ENCODE results near the gene FAF1.

FAF1 gene

GRCh38 chr1:50523548-50523947, 436.5 kb downstream of the FAF1 start:
- Mint-ChIP-seq H3K27me3 (no peaks in the 10 kb centered on the region), H3K4me1 (no peaks in the 10 kb centered on the region), H3K27ac (no peak overlapping the region), H3K4me3 (no peak overlapping the region), H3K36me3 (peaks cover 35 to 61% of the 10 kb centered on the region in 2 donors), H3K9me3 (peaks cover 11 to 12% of the 10 kb centered on the region in 2 donors)
- DNase-seq (no peak), ATAC-seq (replicated peaks) (no peak)

- ATAC-seq (replicated peaks) (no peak), DNase-seq (no peak)
- Mint-ChIP-seq H3K9me3 (peaks cover 11 to 12% of the 10 kb centered on the region in 2 donors), H3K36me3 (peaks cover 32 to 58% of the 10 kb centered on the region in 2 donors), H3K27ac (no peak overlapping the region), H3K4me1 (no peaks in the 10 kb centered on the region), H3K27me3 (no peaks in the 10 kb centered on the region), H3K4me3 (no peak overlapping the region)
Observed at GRCh38 chr1:50522691-50523342, 437.2 kb downstream of the FAF1 start.

DNA sequence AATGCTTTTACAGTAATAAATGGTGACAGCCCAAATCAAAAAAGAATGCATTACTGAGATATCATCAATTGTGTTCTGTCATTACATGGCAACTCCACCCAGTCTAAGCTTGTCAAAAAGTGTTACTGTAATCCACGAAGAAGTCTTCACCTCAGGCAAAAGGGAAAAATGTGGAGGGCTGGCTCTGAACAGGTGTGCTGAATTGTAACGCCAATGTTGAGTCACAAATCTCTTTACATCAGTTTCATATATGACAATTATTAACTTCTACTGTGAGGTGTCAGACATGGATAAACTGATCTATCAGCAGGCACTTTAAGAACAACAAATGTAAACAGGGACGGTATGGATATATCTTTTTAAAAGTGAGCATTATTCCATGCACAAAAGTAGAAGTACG, 438.4 kb downstream of the FAF1 start:
- DNase-seq (no peak), ATAC-seq (replicated peaks) (no peak)
- Mint-ChIP-seq H3K27ac (no peak overlapping the region), H3K36me3 (peaks cover 23 to 47% of the 10 kb centered on the region in 2 donors), H3K4me3 (no peak overlapping the region), H3K27me3 (no peaks in the 10 kb centered on the region), H3K9me3 (peaks cover 11 to 12% of the 10 kb centered on the region in 2 donors), H3K4me1 (no peaks in the 10 kb centered on the region)

DNA sequence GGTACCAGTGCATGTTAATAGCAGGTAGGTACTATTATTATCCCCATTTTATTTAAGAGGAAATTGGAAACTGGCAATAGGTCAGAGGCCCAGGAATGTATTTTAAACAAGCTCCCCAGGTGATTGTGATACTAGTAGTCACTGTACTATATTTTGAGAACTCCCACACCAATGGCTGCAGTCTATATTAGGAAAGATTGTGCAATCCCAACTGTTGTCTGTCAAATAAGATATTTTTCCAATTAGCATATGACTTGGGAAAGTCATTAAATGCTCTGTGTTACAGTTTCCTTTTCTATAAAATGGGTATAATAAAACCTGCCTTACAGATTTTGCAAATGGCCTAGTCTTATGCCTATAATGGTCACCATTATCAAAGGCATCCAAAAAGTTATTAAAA, 442.6 kb downstream of the FAF1 start:
- DNase-seq = no peak

DNA sequence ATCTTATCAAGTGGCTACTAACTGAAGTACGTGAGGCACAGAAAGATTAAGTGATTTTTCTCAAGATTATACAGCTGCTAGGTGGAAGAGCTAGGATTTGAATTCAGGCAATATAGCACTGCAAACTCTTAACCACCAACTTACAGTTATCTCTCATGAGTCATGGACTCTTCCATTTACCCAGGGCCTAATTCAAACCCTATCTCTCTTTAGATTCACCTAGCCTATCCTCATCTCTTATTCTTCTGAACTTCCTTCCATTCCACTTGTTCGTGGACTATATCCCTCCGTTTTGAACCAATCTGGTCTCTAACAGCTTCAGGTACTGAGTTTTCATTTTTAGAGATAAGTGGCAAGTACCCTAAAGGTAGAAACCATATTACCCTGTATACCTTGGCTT, 444.0 kb downstream of the FAF1 start:
- no peak for ATAC-seq (replicated peaks)
- Mint-ChIP-seq H3K4me3 (no peak overlapping the region), H3K4me1 (no peaks in the 10 kb centered on the region), H3K27ac (no peak overlapping the region), H3K36me3 (peaks cover 37 to 44% of the 10 kb centered on the region in 2 donors), H3K9me3 (peaks cover 8 to 9% of the 10 kb centered on the region in 2 donors), H3K27me3 (no peaks in the 10 kb centered on the region)
- no peak for DNase-seq

More for the DNA sequence above, 442.6 kb downstream of the FAF1 start:
- ATAC-seq (replicated peaks) = no peak
- Mint-ChIP-seq H3K36me3 (peaks cover 26 to 34% of the 10 kb centered on the region in 2 donors), H3K27me3 (no peaks in the 10 kb centered on the region), H3K4me3 (no peak overlapping the region), H3K27ac (no peak overlapping the region), H3K9me3 (peaks cover 0 to 3% of the 10 kb centered on the region in 2 donors), H3K4me1 (no peaks in the 10 kb centered on the region)

DNA sequence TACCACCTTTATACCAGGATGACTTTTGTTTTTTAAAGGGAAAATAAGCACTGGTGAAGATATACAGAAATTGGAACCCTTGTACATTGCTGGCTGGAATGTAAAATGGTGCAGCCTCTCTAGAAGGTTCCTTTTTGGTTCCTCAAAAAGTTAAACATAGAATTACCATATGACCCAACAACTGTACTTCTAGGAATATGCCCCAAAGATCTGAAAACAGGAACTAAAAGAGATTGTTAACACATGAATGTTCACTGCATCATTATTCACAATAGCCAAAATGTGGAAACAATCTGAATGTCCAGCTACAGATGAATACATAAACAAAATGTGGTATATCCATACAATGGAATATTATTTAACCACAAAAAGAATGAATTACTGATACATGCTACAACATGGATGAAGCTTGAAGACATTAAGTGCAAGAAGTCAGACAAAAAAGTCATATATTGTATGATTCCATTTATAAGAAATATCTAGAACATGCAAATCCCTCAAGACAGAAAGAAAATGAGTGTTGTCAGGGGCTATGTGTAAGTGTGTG, 452.0 kb downstream of the FAF1 start:
- Mint-ChIP-seq H3K4me3 (no peak overlapping the region), H3K27ac (no peak overlapping the region), H3K36me3 (peaks cover 44 to 62% of the 10 kb centered on the region in 2 donors), H3K27me3 (no peaks in the 10 kb centered on the region), H3K4me1 (peaks cover 0 to 7% of the 10 kb centered on the region in 2 donors), H3K9me3 (peaks cover 14% of the 10 kb centered on the region in 2 donors)
- no peak for DNase-seq
- ATAC-seq (replicated peaks) = peak; percentile 71 to 75

DNA sequence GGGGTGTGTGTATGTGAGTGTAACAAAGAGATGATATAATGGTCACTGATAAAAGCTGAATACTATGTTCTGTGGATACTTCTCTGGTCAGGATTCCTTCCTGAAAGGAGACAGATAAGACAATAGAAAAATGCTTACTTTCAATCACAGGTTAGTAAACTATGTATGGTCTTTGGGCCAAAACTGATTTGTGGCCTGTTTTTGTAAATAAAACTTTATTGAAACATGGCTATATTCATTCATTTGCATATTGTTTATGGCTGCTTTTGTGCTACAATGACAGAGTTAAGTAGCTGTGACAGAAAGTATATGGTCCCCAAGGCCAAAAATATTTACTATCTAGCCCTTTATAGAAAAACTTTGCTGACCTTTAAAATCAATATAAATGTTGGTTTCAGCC, 454.6 kb downstream of the FAF1 start:
- Mint-ChIP-seq H3K27me3 (no peaks in the 10 kb centered on the region), H3K36me3 (peaks cover 32 to 59% of the 10 kb centered on the region in 2 donors), H3K4me1 (peaks cover 2 to 13% of the 10 kb centered on the region in 2 donors), H3K9me3 (peaks cover 6% of the 10 kb centered on the region in 2 donors), H3K4me3 (no peak overlapping the region), H3K27ac (no peak overlapping the region)
- ATAC-seq (replicated peaks) = no peak
- no peak for DNase-seq

GRCh38 chr1:50503515-50503914, 456.6 kb downstream of the FAF1 start:
- DNase-seq (no peak), ATAC-seq (replicated peaks) (no peak)
- no peak overlapping the region for H3K27ac Mint-ChIP-seq
- H3K27me3 Mint-ChIP-seq = no peaks in the 10 kb centered on the region
- H3K36me3 Mint-ChIP-seq = peaks cover 38 to 65% of the 10 kb centered on the region in 2 donors
- no peak overlapping the region for H3K4me3 Mint-ChIP-seq
- H3K9me3 Mint-ChIP-seq = peaks cover 6% of the 10 kb centered on the region in 2 donors
- H3K4me1 Mint-ChIP-seq = peaks cover 2 to 13% of the 10 kb centered on the region in 2 donors

GRCh38 chr1:50502147-50502546, 457.9 kb downstream of the FAF1 start:
- Mint-ChIP-seq H3K27ac (peak overlapping the region; percentile 75), H3K9me3 (peaks cover 6% of the 10 kb centered on the region in 2 donors), H3K4me3 (no peak overlapping the region), H3K4me1 (peaks cover 2 to 5% of the 10 kb centered on the region in 2 donors), H3K27me3 (no peaks in the 10 kb centered on the region), H3K36me3 (peaks cover 44 to 66% of the 10 kb centered on the region in 2 donors)
- DNase-seq (no peak), ATAC-seq (replicated peaks) (peak; percentile 39 to 45)

- Mint-ChIP-seq H3K9me3 (peaks cover 0 to 3% of the 10 kb centered on the region in 2 donors), H3K27ac (no peak overlapping the region), H3K4me1 (peaks cover 2 to 8% of the 10 kb centered on the region in 2 donors), H3K27me3 (no peaks in the 10 kb centered on the region), H3K36me3 (peaks cover 37 to 51% of the 10 kb centered on the region in 2 donors), H3K4me3 (no peak overlapping the region)
- no peak for DNase-seq
- ATAC-seq (replicated peaks) = no peak
Observed at GRCh38 chr1:50497007-50497406, 463.1 kb downstream of the FAF1 start.

- Mint-ChIP-seq H3K4me3 (no peak overlapping the region), H3K4me1 (peaks cover 3 to 19% of the 10 kb centered on the region in 2 donors), H3K27ac (no peak overlapping the region), H3K36me3 (peaks cover 45 to 64% of the 10 kb centered on the region in 2 donors), H3K9me3 (peaks cover 6 to 7% of the 10 kb centered on the region in 2 donors), H3K27me3 (no peaks in the 10 kb centered on the region)
- DNase-seq = no peak
- no peak for ATAC-seq (replicated peaks)
Observed at GRCh38 chr1:50493710-50494109, 466.4 kb downstream of the FAF1 start.

DNA sequence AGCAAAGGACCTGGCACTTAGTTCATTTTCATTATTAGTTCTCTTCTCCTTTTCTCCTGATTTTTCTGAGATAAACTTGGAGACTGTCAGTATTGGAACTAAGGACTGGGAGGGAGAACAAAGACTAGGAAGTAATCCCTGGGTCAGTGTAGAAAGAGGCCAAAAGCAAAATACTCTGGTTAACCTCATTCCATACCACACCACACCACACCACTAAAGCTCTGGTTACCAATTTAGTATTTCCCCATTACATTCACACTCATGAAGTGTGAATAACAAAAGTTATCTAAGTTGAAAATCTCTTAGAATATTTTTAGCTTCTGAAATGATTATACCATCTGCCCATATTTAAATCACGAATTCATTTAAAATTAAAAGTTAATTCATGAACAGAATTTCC, 467.9 kb downstream of the FAF1 start:
- Mint-ChIP-seq H3K9me3 (peaks cover 6 to 7% of the 10 kb centered on the region in 2 donors), H3K27ac (no peak overlapping the region), H3K4me1 (peaks cover 3 to 19% of the 10 kb centered on the region in 2 donors), H3K27me3 (no peaks in the 10 kb centered on the region), H3K36me3 (peaks cover 34 to 63% of the 10 kb centered on the region in 2 donors), H3K4me3 (no peak overlapping the region)
- ATAC-seq (replicated peaks) = no peak
- DNase-seq = no peak

DNA sequence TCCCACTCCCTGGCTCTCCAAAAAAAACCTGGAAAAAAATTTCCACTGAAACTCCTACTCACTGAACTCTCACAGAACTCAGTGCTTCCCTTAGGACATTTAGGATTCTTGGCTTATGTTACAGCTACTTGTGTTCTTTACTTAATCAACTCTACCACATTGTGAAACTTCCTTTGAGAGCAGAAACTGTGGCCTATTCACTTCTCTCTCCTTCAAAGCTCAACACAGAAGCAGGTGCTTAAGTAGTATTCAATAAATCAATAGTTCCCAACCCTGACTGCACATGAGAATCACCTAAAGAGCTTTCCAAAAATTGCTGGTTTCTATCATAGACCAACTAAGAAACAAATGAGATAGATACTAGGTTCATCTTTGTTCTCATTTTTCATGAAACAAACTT, 468.9 kb downstream of the FAF1 start:
- Mint-ChIP-seq H3K4me1 (peaks cover 2 to 14% of the 10 kb centered on the region in 2 donors), H3K9me3 (peaks cover 6 to 9% of the 10 kb centered on the region in 2 donors), H3K4me3 (peak overlapping the region in 1 of 2 donors; percentile 9), H3K36me3 (peaks cover 27 to 60% of the 10 kb centered on the region in 2 donors), H3K27ac (no peak overlapping the region), H3K27me3 (no peaks in the 10 kb centered on the region)
- no peak for ATAC-seq (replicated peaks)
- DNase-seq = no peak

DNA sequence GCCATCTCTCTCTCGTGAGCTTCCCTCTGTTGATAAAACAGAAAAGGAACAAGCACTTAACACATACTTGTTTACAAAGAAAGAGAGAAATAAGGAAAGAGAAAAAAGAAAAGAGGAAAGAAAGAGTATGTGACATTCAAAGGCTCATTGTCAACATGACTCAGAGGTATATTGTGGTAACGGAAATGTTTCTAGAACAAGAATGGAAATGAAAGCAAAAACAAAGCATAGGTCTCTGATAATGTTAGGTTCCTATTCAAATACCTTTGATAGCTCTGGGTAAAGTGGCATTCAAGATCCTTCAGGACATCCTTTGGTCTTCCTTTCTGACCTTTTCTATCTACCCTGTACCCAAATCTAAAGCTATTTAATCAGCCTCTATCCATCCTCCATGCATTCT, 469.4 kb downstream of the FAF1 start:
- ATAC-seq (replicated peaks) (peak; percentile 53 to 54), DNase-seq (no peak)
- peaks cover 6 to 10% of the 10 kb centered on the region in 2 donors for H3K9me3 Mint-ChIP-seq
- H3K36me3 Mint-ChIP-seq = peaks cover 27 to 62% of the 10 kb centered on the region in 2 donors
- H3K27ac Mint-ChIP-seq = no peak overlapping the region
- no peaks in the 10 kb centered on the region for H3K27me3 Mint-ChIP-seq
- H3K4me1 Mint-ChIP-seq = peaks cover 2 to 13% of the 10 kb centered on the region in 2 donors
- H3K4me3 Mint-ChIP-seq = peak overlapping the region in 1 of 2 donors; percentile 9

DNA sequence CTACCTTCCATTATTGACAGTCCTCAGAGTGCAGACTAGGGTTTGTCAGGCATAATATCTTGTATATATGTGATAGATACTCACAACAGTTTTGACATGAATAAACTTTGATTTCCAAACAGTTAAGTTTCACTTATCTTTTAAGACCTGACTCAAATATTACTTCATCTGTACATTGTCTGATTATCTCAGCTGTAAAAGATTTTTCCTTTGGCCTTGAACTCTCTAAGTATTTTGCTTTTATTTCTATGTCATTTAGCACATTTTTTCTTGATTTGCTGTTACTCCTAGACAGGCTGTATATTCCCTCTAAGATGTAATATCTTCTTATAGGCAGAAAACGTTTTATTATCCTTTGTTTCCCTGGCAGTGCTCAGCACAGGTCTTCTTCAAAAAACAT, 471.2 kb downstream of the FAF1 start:
- Mint-ChIP-seq H3K4me3 (no peak overlapping the region), H3K27me3 (no peaks in the 10 kb centered on the region), H3K4me1 (peaks cover 2 to 13% of the 10 kb centered on the region in 2 donors), H3K27ac (no peak overlapping the region), H3K9me3 (peaks cover 6 to 10% of the 10 kb centered on the region in 2 donors), H3K36me3 (peaks cover 28 to 61% of the 10 kb centered on the region in 2 donors)
- ATAC-seq (replicated peaks) (no peak), DNase-seq (no peak)

Data from stimulated activated naive B cell treated with anti-CD40 and anti-IgM and Interleukin-4, amounts not matched to agents 10 μg/mL and 1 μg/mL and 100 μg/mL, for 72 hours (primary cell).